ENCODE measurements around the gene KLK11.

GRCh38 chr19:51005248-51005647 lies 21.2 kb downstream of the KLK11 start:
- no peak for TF ChIP-seq L3MBTL2 (conservative IDR thresholded peaks at IDR 0.05)
- TF ChIP-seq TARDBP (IDR thresholded peaks at IDR 0.05) = no peak
- no peak for TF ChIP-seq BHLHE40 (IDR thresholded peaks at IDR 0.05; ENCODE audit: borderline replicate concordance)
- TF ChIP-seq FOXM1 (IDR thresholded peaks at IDR 0.05; ENCODE audit: borderline replicate concordance) = no peak
- no peak for TF ChIP-seq SUZ12 (IDR thresholded peaks at IDR 0.05)
- no peak for TF ChIP-seq FOXA1 (IDR thresholded peaks at IDR 0.05)
- TF ChIP-seq ZNF384 (IDR thresholded peaks at IDR 0.05) = no peak
- TF ChIP-seq ARNT (IDR thresholded peaks at IDR 0.05) = no peak
- TF ChIP-seq ELF4 (IDR thresholded peaks at IDR 0.05) = no peak
